ENCODE results near the gene HS3ST3A1.

HS3ST3A1 gene

GRCh38 chr17:13598353-13599167, 3.2 kb downstream of the HS3ST3A1 start:
- in situ Hi-C loops (cut with HindIII; ENCODE audit: low sequenced_read_pairs): no loop called here

GRCh38 chr17:13597723-13598347, 3.9 kb downstream of the HS3ST3A1 start:
- in situ Hi-C loops (cut with HindIII; ENCODE audit: low sequenced_read_pairs): no loop called here

- in situ Hi-C loops (cut with HindIII; ENCODE audit: low sequenced_read_pairs): no loop called here
These were observed 5.3 kb downstream of the HS3ST3A1 start for GRCh38 chr17:13596241-13596923.

- in situ Hi-C loops (cut with HindIII; ENCODE audit: low sequenced_read_pairs): no loop called here
These were observed 6.2 kb downstream of the HS3ST3A1 start for GRCh38 chr17:13595599-13595899.

GRCh38 chr17:13594762-13595598, 6.7 kb downstream of the HS3ST3A1 start:
- in situ Hi-C loops (cut with HindIII; ENCODE audit: low sequenced_read_pairs): no loop called here

- in situ Hi-C loops (cut with HindIII; ENCODE audit: low sequenced_read_pairs): no loop called here
These were observed 7.4 kb downstream of the HS3ST3A1 start for GRCh38 chr17:13594310-13594709.

GRCh38 chr17:13593757-13594156, 8.0 kb downstream of the HS3ST3A1 start:
- in situ Hi-C loops (cut with HindIII; ENCODE audit: low sequenced_read_pairs): no loop called here

GRCh38 chr17:13593021-13593751, 8.5 kb downstream of the HS3ST3A1 start:
- in situ Hi-C loops (cut with HindIII; ENCODE audit: low sequenced_read_pairs): no loop called here

- in situ Hi-C loops (cut with HindIII; ENCODE audit: low sequenced_read_pairs): no loop called here
These were observed 9.3 kb downstream of the HS3ST3A1 start for GRCh38 chr17:13592427-13592826.

- in situ Hi-C loops (cut with HindIII; ENCODE audit: low sequenced_read_pairs): no loop called here
These were observed 11.3 kb downstream of the HS3ST3A1 start for GRCh38 chr17:13590441-13590840.

GRCh38 chr17:13589658-13590057, 12.1 kb downstream of the HS3ST3A1 start:
- in situ Hi-C loops (cut with HindIII; ENCODE audit: low sequenced_read_pairs): no loop called here

- in situ Hi-C loops (cut with HindIII; ENCODE audit: low sequenced_read_pairs): no loop called here
These were observed 14.0 kb downstream of the HS3ST3A1 start for GRCh38 chr17:13587487-13588338.

GRCh38 chr17:13584701-13585080, 17.0 kb downstream of the HS3ST3A1 start:
- in situ Hi-C loops (cut with HindIII; ENCODE audit: low sequenced_read_pairs): no loop called here

- in situ Hi-C loops (cut with HindIII; ENCODE audit: low sequenced_read_pairs): no loop called here
These were observed 17.6 kb downstream of the HS3ST3A1 start for GRCh38 chr17:13583996-13584700.

GRCh38 chr17:13582776-13583547, 18.8 kb downstream of the HS3ST3A1 start:
- in situ Hi-C loops (cut with HindIII; ENCODE audit: low sequenced_read_pairs): no loop called here

GRCh38 chr17:13581925-13582324, 19.8 kb downstream of the HS3ST3A1 start:
- in situ Hi-C loops (cut with HindIII; ENCODE audit: low sequenced_read_pairs): no loop called here

- in situ Hi-C loops (cut with HindIII; ENCODE audit: low sequenced_read_pairs): no loop called here
These were observed 20.9 kb downstream of the HS3ST3A1 start for GRCh38 chr17:13580790-13581189.
